ENCODE measurements around the gene EMC7.

EMC7 gene

DNA sequence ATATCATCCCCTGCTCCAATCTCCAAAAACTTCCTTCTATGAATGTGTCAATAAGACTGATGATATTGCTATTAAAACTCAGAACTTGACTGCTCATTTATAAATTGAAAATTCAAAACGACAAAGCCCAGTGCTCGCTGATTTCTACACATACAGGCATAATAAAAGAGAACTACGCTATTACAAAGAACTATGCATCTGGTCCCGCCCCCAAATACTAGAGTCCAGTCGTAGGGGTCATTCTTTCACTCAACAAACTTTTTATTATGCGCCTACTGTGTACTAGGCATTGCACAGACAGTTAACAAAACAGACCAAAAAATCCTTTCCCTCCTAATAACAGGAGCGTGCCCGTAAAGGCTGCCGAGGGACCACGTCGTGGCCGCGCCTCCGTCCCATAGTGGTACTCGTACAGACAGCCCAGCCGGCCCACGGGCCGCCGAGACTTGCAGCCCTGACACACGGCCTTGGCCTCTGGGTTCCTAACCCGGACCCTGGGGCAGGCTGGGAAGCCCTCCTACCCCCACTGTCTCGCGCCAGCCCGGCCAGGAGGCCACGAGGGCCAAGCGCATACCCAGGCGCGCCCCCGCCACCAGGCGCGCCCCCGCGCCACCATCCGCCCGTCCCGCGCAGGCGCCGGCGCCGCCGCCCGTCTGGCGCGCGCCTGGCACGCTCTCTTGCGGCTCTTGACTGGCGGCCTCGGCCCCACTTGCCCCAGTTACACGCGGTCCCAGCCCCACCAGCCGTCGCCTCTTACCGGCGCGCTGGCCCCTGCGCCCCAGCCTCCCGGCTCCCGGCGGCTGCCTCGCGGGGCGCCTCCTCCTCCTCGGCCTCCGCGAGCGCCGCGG, 63.4 kb downstream of the EMC7 start:
- Histone ChIP-seq H3K36me3 (ENCODE audit: insufficient read depth, low read length) (no peaks in the 10 kb centered on the region), H3K4me1 (ENCODE audit: insufficient read depth, low read length) (peaks cover 5% of the 10 kb centered on the region), H3K9ac (ENCODE audit: low read depth, low read length) (peak overlapping the region; percentile 93), H3K27ac (ENCODE audit: low read depth, low read length) (peak overlapping the region; percentile 84; the same call in 1 of the 2 replicates), H3K27me3 (ENCODE audit: insufficient read depth, low read length) (peaks cover 29% of the 10 kb centered on the region), H3K9me3 (ENCODE audit: insufficient read depth, low read depth, low read length) (no peaks in the 10 kb centered on the region), H3K4me3 (ENCODE audit: low read length) (peak overlapping the region; percentile 81)
- WGBS, result under 1% methylated on average over 69 of the region's 70 CpGs
